DND-41 (cell line): Measurements from ENCODE around the gene ZNF668.

Experiments
- EZH2 ChIP-seq: IDR thresholded peaks from 3 replicates; pipeline ENCODE4 v1.6.1; 2012; ENCODE audit warnings: borderline replicate concordance, low read depth, mild to moderate bottlenecking, moderate library complexity, low read length, inconsistent platforms; ENCODE audit not compliant: severe bottlenecking
- TF ChIP-seq, protein P1 (sequence below): IDR thresholded peaks from 2 replicates; pipeline ENCODE4 v1.5.1; 2012; ENCODE audit warnings: borderline replicate concordance, low read length, moderate library complexity, mild to moderate bottlenecking; ENCODE audit not compliant: poor library complexity, severe bottlenecking; ENCODE audit errors: extremely low read depth

DNA sequence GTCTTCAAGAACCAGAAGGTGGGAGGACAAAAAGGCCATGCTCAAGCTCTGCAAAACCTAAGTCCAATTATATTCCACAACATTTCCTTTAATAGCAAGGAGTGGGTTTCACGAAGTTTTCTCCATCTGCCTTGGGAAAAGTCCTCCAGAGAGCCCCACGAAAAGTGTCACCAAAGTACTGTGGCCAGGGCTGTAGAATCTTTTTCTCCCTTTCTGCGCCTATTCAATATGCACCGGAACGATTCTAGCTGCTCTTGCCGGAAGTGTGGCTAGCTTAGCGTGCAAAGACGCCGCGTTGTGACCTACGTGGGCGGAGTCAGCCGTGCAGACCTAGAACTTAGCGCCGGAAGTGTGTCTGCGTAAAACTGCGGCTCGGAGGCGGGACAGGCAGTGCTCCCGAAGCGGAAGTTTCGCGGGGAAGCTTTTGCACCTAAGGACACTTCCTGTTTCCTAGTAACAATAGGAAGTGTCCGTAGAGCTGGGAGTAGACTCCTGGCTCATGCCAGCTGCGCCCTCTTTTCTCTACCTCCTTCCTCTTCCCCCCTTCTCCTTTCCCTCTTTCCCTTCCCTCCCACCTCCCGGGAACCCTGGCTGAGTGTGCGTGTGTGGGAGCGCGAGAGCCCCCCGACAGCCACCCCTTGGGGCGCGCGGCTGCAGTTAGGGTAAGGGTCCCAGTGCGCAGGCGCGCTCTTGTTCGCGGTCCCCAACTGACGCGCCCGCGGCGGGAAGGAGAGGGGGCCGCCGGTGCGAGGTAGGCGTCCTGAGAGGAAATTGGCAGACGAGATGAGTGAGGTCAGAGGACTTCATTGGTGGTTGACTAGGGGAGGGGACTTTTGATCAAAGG, at the start of gene ZNF668, which contains the start of gene ZNF646:
- TF ChIP-seq, protein P1, sequence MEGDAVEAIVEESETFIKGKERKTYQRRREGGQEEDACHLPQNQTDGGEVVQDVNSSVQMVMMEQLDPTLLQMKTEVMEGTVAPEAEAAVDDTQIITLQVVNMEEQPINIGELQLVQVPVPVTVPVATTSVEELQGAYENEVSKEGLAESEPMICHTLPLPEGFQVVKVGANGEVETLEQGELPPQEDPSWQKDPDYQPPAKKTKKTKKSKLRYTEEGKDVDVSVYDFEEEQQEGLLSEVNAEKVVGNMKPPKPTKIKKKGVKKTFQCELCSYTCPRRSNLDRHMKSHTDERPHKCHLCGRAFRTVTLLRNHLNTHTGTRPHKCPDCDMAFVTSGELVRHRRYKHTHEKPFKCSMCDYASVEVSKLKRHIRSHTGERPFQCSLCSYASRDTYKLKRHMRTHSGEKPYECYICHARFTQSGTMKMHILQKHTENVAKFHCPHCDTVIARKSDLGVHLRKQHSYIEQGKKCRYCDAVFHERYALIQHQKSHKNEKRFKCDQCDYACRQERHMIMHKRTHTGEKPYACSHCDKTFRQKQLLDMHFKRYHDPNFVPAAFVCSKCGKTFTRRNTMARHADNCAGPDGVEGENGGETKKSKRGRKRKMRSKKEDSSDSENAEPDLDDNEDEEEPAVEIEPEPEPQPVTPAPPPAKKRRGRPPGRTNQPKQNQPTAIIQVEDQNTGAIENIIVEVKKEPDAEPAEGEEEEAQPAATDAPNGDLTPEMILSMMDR, result peak; percentile 18
- no peak for TF ChIP-seq EZH2
